ENCODE results near the gene VDR.

Gene VDR

GRCh38 chr12:47819138-47819895 lies 85.5 kb downstream of the VDR start:
- H3F3A ChIP-seq (ENCODE audit: insufficient read depth, low read length) = peaks cover 21% of the 10 kb centered on the region
- peak; percentile 42 for TF ChIP-seq CTCF (IDR thresholded peaks at IDR 0.05; ENCODE audit: low read length)
- no peak for TF ChIP-seq EZH2phosphoT487 (IDR thresholded peaks at IDR 0.05; ENCODE audit: low read length)

GRCh38 chr12:47818467-47819137 lies 86.2 kb downstream of the VDR start:
- Histone ChIP-seq H3K36me3 (replicated peaks; ENCODE audit: insufficient read depth, low read length) (no peaks in the 10 kb centered on the region), H3F3A (ENCODE audit: insufficient read depth, low read length) (peaks cover 24% of the 10 kb centered on the region), H3K4me1 (ENCODE audit: low read length) (peaks cover 52% of the 10 kb centered on the region), H3K27me3 (replicated peaks; ENCODE audit: insufficient read depth, low read length) (no peaks in the 10 kb centered on the region), H3K79me2 (ENCODE audit: low read length) (peaks cover 62% of the 10 kb centered on the region), H3K27ac (ENCODE audit: low read length) (peak overlapping the region; percentile 70; the same call in 1 of the 2 replicates), H3K9ac (ENCODE audit: low read length) (peak overlapping the region; percentile 88), H2AFZ (ENCODE audit: low read length) (peak overlapping the region; percentile 47), H3K4me3 (ENCODE audit: low read length) (peak overlapping the region; percentile 89), H3K9me3 (replicated peaks; ENCODE audit: insufficient read depth, low read length) (no peaks in the 10 kb centered on the region), H3K9me2 (replicated peaks; ENCODE audit: insufficient read depth, low read length) (no peaks in the 10 kb centered on the region), H4K20me1 (ENCODE audit: insufficient read depth, low read length) (no peaks in the 10 kb centered on the region), H3K4me2 (ENCODE audit: low read depth, low read length) (peak overlapping the region; percentile 97)
- DNase-seq = peak; percentile 36
- TF ChIP-seq EZH2 (optimal IDR thresholded peaks at IDR 0.05; ENCODE audit: low read depth, low read length) (no peak), CTCF (IDR thresholded peaks at IDR 0.05; ENCODE audit: low read length) (no peak), EZH2phosphoT487 (IDR thresholded peaks at IDR 0.05; ENCODE audit: low read length) (no peak)

More at GRCh38 chr12:47819138-47819895, 85.5 kb downstream of the VDR start:
- Histone ChIP-seq H3K27me3 (replicated peaks; ENCODE audit: insufficient read depth, low read length) (no peaks in the 10 kb centered on the region), H3K4me2 (ENCODE audit: low read depth, low read length) (peak overlapping the region; percentile 97), H3K79me2 (ENCODE audit: low read length) (peaks cover 58% of the 10 kb centered on the region), H3K9ac (ENCODE audit: low read length) (peak overlapping the region; percentile 88), H3K4me3 (ENCODE audit: low read length) (peak overlapping the region; percentile 89), H3K9me3 (replicated peaks; ENCODE audit: insufficient read depth, low read length) (no peaks in the 10 kb centered on the region), H4K20me1 (ENCODE audit: insufficient read depth, low read length) (no peaks in the 10 kb centered on the region), H3K36me3 (replicated peaks; ENCODE audit: insufficient read depth, low read length) (no peaks in the 10 kb centered on the region), H3K9me2 (replicated peaks; ENCODE audit: insufficient read depth, low read length) (no peaks in the 10 kb centered on the region), H3K27ac (ENCODE audit: low read length) (peak overlapping the region; percentile 70; the same call in 1 of the 2 replicates), H2AFZ (ENCODE audit: low read length) (peak overlapping the region; percentile 47), H3K4me1 (ENCODE audit: low read length) (peaks cover 54% of the 10 kb centered on the region)
- peak; percentile 68 for DNase-seq

GRCh38 chr12:47818007-47818376 lies 86.8 kb downstream of the VDR start:
- H3F3A ChIP-seq (ENCODE audit: insufficient read depth, low read length) = peaks cover 29% of the 10 kb centered on the region
- TF ChIP-seq CTCF (IDR thresholded peaks at IDR 0.05; ENCODE audit: low read length) (peak; percentile 5; the same call in 1 of the 2 replicates), EZH2phosphoT487 (IDR thresholded peaks at IDR 0.05; ENCODE audit: low read length) (no peak)
- H4K20me1 ChIP-seq (ENCODE audit: insufficient read depth, low read length) = no peaks in the 10 kb centered on the region
- H3K4me2 ChIP-seq (ENCODE audit: low read depth, low read length) = peak overlapping the region; percentile 97
- peaks cover 56% of the 10 kb centered on the region for H3K4me1 ChIP-seq (ENCODE audit: low read length)
- no peaks in the 10 kb centered on the region for H3K9me2 ChIP-seq (replicated peaks; ENCODE audit: insufficient read depth, low read length)
- H3K79me2 ChIP-seq (ENCODE audit: low read length) = peaks cover 65% of the 10 kb centered on the region
- no peak for DNase-seq
- H3K36me3 ChIP-seq (replicated peaks; ENCODE audit: insufficient read depth, low read length) = no peaks in the 10 kb centered on the region
- H3K27me3 ChIP-seq (replicated peaks; ENCODE audit: insufficient read depth, low read length) = no peaks in the 10 kb centered on the region
- no peak overlapping the region for H2AFZ ChIP-seq (ENCODE audit: low read length)
- no peaks in the 10 kb centered on the region for H3K9me3 ChIP-seq (replicated peaks; ENCODE audit: insufficient read depth, low read length)
- peak overlapping the region; percentile 70; the same call in 1 of the 2 replicates for H3K27ac ChIP-seq (ENCODE audit: low read length)
- H3K9ac ChIP-seq (ENCODE audit: low read length) = peak overlapping the region; percentile 88
- peak overlapping the region; percentile 89 for H3K4me3 ChIP-seq (ENCODE audit: low read length)
